Activated CD4-positive, alpha-beta T cell treated with anti-CD3 and anti-CD28 coated beads, Interleukin-2, amount 50 U/mL, for 48 hours (primary cell): ENCODE data around the gene ALDH3A1.

ENCODE experiments used
- DNase-seq, 2 experiments: peaks; one replicate each; pipeline ENCODE4 v3.0.0-alpha.2; 2020

Gene ALDH3A1

GRCh38 chr17:19718613-19719354, 29.3 kb downstream of the ALDH3A1 start:
- no peak for DNase-seq

GRCh38 chr17:19718041-19718612, 30.0 kb downstream of the ALDH3A1 start:
- no peak for DNase-seq

- no peak for DNase-seq
Measured at GRCh38 chr17:19717411-19717908, 30.6 kb downstream of the ALDH3A1 start.

GRCh38 chr17:19717031-19717360, 31.1 kb downstream of the ALDH3A1 start:
- DNase-seq = no peak

DNA sequence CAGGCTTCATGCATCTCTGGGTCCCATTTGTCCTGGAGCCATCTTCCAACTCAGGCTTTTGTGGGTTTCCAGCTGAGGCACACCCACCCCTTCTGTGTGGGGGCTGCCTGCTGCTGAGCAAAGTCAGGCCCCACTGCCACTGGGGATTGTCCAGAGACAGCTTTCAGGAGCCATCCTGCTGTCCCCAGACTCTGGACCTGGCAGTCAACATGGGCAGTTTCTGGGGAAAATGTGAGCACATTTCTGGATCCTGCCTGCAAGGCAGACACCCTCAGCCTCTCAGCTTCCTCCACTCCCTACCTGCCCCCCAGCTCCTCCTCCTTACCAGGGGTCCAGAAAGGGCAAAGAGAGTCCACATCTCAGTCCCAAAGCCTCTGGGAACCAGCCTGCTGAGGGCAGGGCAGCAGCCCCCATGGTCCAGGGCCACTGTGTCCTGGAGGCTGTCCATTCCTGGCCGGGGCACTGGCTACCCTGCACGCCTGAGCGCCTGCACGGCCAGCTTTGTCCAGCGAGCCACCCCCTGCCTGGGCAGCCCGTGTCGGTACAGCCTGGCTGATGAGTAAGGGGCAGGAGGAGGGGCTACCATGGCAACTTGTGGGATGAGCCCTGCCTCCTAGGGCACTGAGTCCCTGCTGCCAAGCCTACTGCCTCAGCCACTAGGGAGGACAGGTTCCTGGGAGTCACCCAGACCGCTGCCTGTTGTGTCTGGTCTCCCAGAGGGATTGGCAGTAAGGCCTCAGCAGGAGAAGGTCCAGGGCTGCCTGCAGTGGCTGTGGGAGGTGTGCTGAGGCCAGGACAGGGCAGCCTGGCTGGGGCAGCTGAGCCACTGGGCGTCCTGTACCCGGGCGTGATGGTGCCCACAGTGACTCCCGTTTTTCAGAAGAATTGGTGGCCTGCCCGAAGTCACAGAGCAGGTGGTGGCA, 31.7 kb downstream of the ALDH3A1 start, which contains the start of gene SLC47A2:
Gene SLC47A2, minus strand, starts transcription at position 477 of the 923 bp plus-strand sequence. Its CDS starts 29 bp downstream, at position 448.
- no peak for DNase-seq

- no peak for DNase-seq
Measured at GRCh38 chr17:19714542-19715411, 33.3 kb downstream of the ALDH3A1 start.

DNA sequence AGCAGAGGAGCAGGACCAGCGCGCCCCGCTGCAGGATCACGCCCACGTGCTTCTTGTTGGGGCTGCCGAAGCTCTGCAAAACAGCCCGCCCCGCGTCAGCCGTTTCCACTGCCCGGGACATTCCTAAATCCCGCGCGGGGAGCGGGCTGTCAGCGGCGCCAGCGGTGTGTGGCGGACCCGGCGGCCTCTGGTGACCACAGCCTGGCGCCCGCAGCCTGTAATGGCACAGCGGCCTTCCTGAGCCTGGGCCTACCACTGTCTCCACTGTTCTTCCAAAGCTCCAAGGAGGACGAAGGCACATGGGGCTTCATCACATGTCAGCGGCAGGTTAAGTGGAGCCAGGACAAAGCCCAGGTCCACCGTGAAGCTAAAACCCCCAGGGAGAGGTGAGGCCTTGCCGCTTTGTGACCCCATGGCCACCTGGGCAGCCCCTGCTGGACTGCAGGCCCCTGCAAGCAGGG, 34.2 kb downstream of the ALDH3A1 start:
- DNase-seq = no peak

GRCh38 chr17:19713462-19713861, 34.6 kb downstream of the ALDH3A1 start:
- DNase-seq = no peak

GRCh38 chr17:19712436-19713004, 35.6 kb downstream of the ALDH3A1 start:
- no peak for DNase-seq

GRCh38 chr17:19709841-19710240, 38.3 kb downstream of the ALDH3A1 start:
- no peak for DNase-seq

- no peak for DNase-seq
Measured at GRCh38 chr17:19708431-19709175, 39.5 kb downstream of the ALDH3A1 start.

DNA sequence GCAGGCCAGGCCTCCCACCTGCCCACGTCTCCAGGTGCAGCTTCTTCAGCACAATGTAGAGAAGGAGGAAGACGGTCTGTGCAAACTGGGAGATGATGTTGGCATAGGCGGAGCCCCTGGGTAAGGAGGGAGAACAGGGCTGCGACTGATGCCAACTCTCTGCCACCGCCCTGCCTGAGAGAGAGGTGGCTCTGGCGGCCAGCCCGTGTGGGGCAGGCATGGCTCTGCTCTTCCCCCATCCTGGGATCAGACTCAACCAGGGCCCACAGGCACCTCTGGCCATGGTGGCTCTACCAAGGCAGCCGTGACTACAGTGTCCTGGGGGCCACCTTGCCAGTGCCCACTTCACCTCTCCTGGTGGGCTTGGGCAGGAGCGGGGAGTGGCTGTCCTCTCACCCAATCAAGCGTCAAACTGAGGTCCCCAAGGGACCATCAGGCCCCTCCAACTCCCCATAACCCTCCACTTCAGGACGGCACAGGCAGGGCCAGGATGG, 40.3 kb downstream of the ALDH3A1 start:
- no peak for DNase-seq

GRCh38 chr17:19706791-19707727, 41.0 kb downstream of the ALDH3A1 start:
- DNase-seq = no peak

GRCh38 chr17:19705771-19706770, 42.0 kb downstream of the ALDH3A1 start:
- DNase-seq = no peak

DNA sequence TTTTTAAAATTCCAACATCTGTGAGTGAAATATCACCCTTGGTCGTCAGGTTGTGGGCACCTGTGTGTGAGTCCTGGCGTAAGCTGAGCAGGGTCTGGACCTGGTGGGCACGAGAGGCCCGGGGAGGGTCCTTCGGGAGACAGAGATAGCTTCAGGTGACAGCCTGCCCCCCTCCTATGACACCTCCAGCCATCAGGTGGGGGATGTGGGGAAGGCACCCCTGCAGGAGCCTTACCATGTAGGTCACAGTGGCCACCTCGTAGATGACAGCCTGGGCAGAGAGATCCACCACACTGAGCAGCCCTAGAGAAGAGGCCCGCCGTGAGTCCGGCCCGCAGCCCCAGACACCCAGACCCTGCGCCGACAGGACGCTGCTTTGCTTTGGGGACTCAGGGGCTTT, 42.9 kb downstream of the ALDH3A1 start:
- no peak for DNase-seq

DNA sequence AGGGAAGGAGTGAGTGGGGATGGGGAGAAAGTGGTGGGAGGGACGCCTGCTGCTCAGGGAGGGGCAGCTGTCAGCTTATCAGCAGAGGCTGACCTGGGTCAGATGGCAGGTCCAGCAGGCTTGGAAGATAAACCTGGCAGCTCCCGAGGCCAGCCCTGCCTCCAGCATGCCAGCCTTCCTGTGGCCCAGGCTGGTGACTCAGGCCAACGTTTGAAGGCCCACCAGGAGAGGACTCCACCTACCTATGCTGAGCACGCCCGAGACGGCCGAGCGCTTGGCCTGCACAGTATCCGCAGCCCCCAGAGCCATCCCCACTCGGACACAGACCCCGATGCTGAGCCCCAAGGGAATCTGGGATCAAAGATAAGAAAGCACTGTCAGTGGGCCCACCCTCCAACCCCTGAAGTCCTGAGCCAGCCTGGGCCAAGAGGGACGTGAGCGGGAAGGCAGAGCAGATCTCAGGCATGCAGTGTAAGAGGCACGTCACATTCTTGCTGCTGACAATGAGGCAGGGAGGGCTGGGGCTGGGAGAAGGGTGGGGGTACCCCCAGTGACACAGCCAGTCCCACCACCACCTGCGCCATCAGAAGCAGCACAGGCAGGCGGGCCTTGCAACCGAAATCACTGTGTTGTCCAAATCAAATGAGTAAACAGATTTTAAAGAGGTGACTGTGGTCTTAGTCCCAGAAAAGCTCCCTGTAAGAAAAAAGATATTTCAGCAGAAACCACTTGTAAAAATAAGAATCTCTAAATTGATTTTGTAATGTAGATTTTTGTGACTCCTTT, 44.1 kb downstream of the ALDH3A1 start:
- DNase-seq = no peak

GRCh38 chr17:19703106-19703827, 44.8 kb downstream of the ALDH3A1 start:
- no peak for DNase-seq
